HEK293 (cell line): Measurements from ENCODE around the gene PSPC1.

Source experiments
- CTCF ChIA-PET: fragments of 350-600 bp; formaldehyde crosslinking; extraction: SDS; loops from one replicate; lab custom pipeline; 2021; ENCODE audit warnings: antibody characterized with exemption; lab: Yijun Ruan, JAX
- POLR2A ChIA-PET: fragments of 300-600 bp; formaldehyde crosslinking; extraction: SDS; loops from one replicate; lab custom pipeline; 2020; ENCODE audit warnings: antibody characterized with exemption, inconsistent platforms; lab: Yijun Ruan, JAX
- H3K27ac ChIP-seq: fragments of 200-500 bp; sonication (Bioruptor generic); 2 replicates; pipeline ENCODE4 v1.5.1; 2014; ENCODE audit warnings: low read depth, low read length, control low read depth, inconsistent platforms; ENCODE audit errors: extremely low read depth
- H3K36me3 ChIP-seq, 2 experiments: fragments of 200-500 bp in 1 of 2; sonication (Bioruptor generic) in 1 of 2; 1 replicate in 1 of 2; 2 replicates in 1 of 2; pipeline ENCODE4 v1.5.1; 2014 to 2017; ENCODE audit warnings: inconsistent platforms in 2 of 2, low read length in 2 of 2; ENCODE audit not compliant: control insufficient read depth in 2 of 2, insufficient read depth in 1 of 2
- H3K4me1 ChIP-seq: fragments of 200-500 bp; sonication (Bioruptor generic); 2 replicates; pipeline ENCODE4 v1.5.1; 2014; ENCODE audit warnings: mild to moderate bottlenecking, low read length, inconsistent platforms; ENCODE audit not compliant: control insufficient read depth, insufficient read depth
- H3K4me3 ChIP-seq: 2 replicates; pipeline ENCODE4 v1.5.1; 2011; ENCODE audit warnings: low read depth, mild to moderate bottlenecking, control low read depth, low read length, moderate library complexity
- H3K9me3 ChIP-seq: fragments of 200-500 bp; sonication (Bioruptor generic); 2 replicates; pipeline ENCODE4 v1.5.1; 2014; ENCODE audit warnings: low read depth, low read length, inconsistent platforms; ENCODE audit not compliant: control insufficient read depth, insufficient read depth
- GLIS1 ChIP-seq: fragments of 450-650 bp; formaldehyde crosslinking; IDR thresholded peaks from 2 replicates; pipeline ENCODE4 v1.5.1; 2016; ENCODE audit warnings: missing biosample characterization, missing genetic modification characterization
- KLF8 ChIP-seq: fragments of 450-650 bp; formaldehyde crosslinking; IDR thresholded peaks from 2 replicates; pipeline ENCODE4 v1.5.1; 2016; ENCODE audit warnings: missing biosample characterization, missing genetic modification characterization
- SALL2 ChIP-seq: fragments of 450-650 bp; formaldehyde crosslinking; IDR thresholded peaks from 2 replicates; pipeline ENCODE4 v1.5.0; 2017; ENCODE audit warnings: missing biosample characterization, mild to moderate bottlenecking, missing genetic modification characterization, borderline replicate concordance
- SCRT2 ChIP-seq: fragments of 450-650 bp; formaldehyde crosslinking; IDR thresholded peaks from 2 replicates; pipeline ENCODE4 v1.5.1; 2016; ENCODE audit warnings: missing biosample characterization, missing genetic modification characterization
- ZBTB20 ChIP-seq: fragments of 450-650 bp; formaldehyde crosslinking; IDR thresholded peaks from 2 replicates; pipeline ENCODE4 v1.5.1; 2016; ENCODE audit warnings: missing biosample characterization, missing genetic modification characterization
- ZBTB26 ChIP-seq: fragments of 450-650 bp; formaldehyde crosslinking; optimal IDR thresholded peaks from 2 replicates; pipeline ENCODE3; 2016; ENCODE audit warnings: missing biosample characterization, mild to moderate bottlenecking, missing genetic modification characterization
- ZIC2 ChIP-seq: fragments of 450-650 bp; formaldehyde crosslinking; IDR thresholded peaks from 2 replicates; pipeline ENCODE4 v1.5.1; 2016; ENCODE audit warnings: missing biosample characterization, missing genetic modification characterization
- ZNF112 ChIP-seq: fragments of 450-650 bp; formaldehyde crosslinking; IDR thresholded peaks from 2 replicates; pipeline ENCODE4 v1.5.0; 2017; ENCODE audit warnings: missing biosample characterization, missing genetic modification characterization
- ZNF169 ChIP-seq: fragments of 450-650 bp; formaldehyde crosslinking; IDR thresholded peaks from 2 replicates; pipeline ENCODE4 v1.5.1; 2016; ENCODE audit warnings: missing biosample characterization, missing genetic modification characterization
- ZNF174 ChIP-seq: fragments of 450-650 bp; formaldehyde crosslinking; IDR thresholded peaks from 2 replicates; pipeline ENCODE4 v1.5.0; 2017; ENCODE audit warnings: missing biosample characterization, mild to moderate bottlenecking, missing genetic modification characterization
- ZNF175 ChIP-seq: fragments of 450-650 bp; formaldehyde crosslinking; IDR thresholded peaks from 2 replicates; pipeline ENCODE4 v1.5.1; 2016; ENCODE audit warnings: missing biosample characterization, missing genetic modification characterization
- ZNF184 ChIP-seq: fragments of 450-650 bp; IDR thresholded peaks from 2 replicates; pipeline ENCODE4 v1.5.1; 2018; ENCODE audit warnings: missing biosample characterization, mild to moderate bottlenecking, missing genetic modification characterization
- ZNF223 ChIP-seq: fragments of 450-650 bp; formaldehyde crosslinking; IDR thresholded peaks from 2 replicates; pipeline ENCODE4 v1.5.1; 2016; ENCODE audit warnings: missing biosample characterization, missing genetic modification characterization
- ZNF24 ChIP-seq: fragments of 450-650 bp; formaldehyde crosslinking; IDR thresholded peaks from 2 replicates; pipeline ENCODE4 v1.5.1; 2016; ENCODE audit warnings: missing biosample characterization, missing genetic modification characterization
- ZNF248 ChIP-seq: fragments of 450-650 bp; formaldehyde crosslinking; IDR thresholded peaks from 2 replicates; pipeline ENCODE4 v1.5.1; 2017; ENCODE audit warnings: missing biosample characterization, missing genetic modification characterization
- ZNF362 ChIP-seq: fragments of 450-650 bp; formaldehyde crosslinking; IDR thresholded peaks from 2 replicates; pipeline ENCODE4 v1.5.1; 2016; ENCODE audit warnings: missing biosample characterization, missing genetic modification characterization
- ZNF398 ChIP-seq: fragments of 450-650 bp; formaldehyde crosslinking; IDR thresholded peaks from 2 replicates; pipeline ENCODE4 v1.5.1; 2017; ENCODE audit warnings: missing biosample characterization, missing genetic modification characterization
- ZNF514 ChIP-seq: fragments of 450-650 bp; formaldehyde crosslinking; IDR thresholded peaks from 2 replicates; pipeline ENCODE4 v1.5.1; 2016; ENCODE audit warnings: missing biosample characterization, missing genetic modification characterization
- ZNF529 ChIP-seq: fragments of 450-650 bp; formaldehyde crosslinking; IDR thresholded peaks from 2 replicates; pipeline ENCODE4 v1.5.1; 2017; ENCODE audit warnings: missing genetic modification characterization, missing biosample characterization; ENCODE audit not compliant: insufficient replicate concordance
- ZNF654 ChIP-seq: fragments of 450-650 bp; formaldehyde crosslinking; IDR thresholded peaks from 2 replicates; pipeline ENCODE4 v1.5.1; 2016; ENCODE audit warnings: low read depth, missing biosample characterization, missing genetic modification characterization
- ZNF677 ChIP-seq: fragments of 450-650 bp; IDR thresholded peaks from 2 replicates; pipeline ENCODE4 v1.5.0; 2018; ENCODE audit warnings: missing biosample characterization, mild to moderate bottlenecking, missing genetic modification characterization, moderate library complexity
- ZNF701 ChIP-seq: fragments of 450-650 bp; formaldehyde crosslinking; IDR thresholded peaks from 2 replicates; pipeline ENCODE4 v1.5.1; 2016; ENCODE audit warnings: missing biosample characterization, missing genetic modification characterization
- ZNF76 ChIP-seq: fragments of 450-650 bp; formaldehyde crosslinking; IDR thresholded peaks from 2 replicates; pipeline ENCODE4; 2016; ENCODE audit warnings: low read depth, missing biosample characterization, missing genetic modification characterization, borderline replicate concordance
- TF ChIP-seq, protein P1 (sequence below): fragments of 450-650 bp; formaldehyde crosslinking; IDR thresholded peaks from 2 replicates; pipeline ENCODE4 v1.5.1; 2016; ENCODE audit warnings: missing biosample characterization, missing genetic modification characterization
- TF ChIP-seq, protein P2 (sequence below): fragments of 450-650 bp; formaldehyde crosslinking; IDR thresholded peaks from 2 replicates; pipeline ENCODE4 v1.5.1; 2017; ENCODE audit warnings: missing biosample characterization, missing genetic modification characterization

PSPC1 gene

GRCh38 chr13:19766591-19766990, 16.2 kb downstream of the PSPC1 start:
- TF ChIP-seq ZBTB20 (tag by site-specific recombination), result no peak
- TF ChIP-seq ZNF514 (tag by site-specific recombination), result no peak
- peak; percentile 43; the same call in 1 of the 2 replicates for TF ChIP-seq ZNF362 (tag by site-specific recombination)
- TF ChIP-seq ZNF223 (tag by site-specific recombination), result no peak
- TF ChIP-seq GLIS1 (tag by site-specific recombination), result 0 out of 2 replicates have a peak, but pooled peaks have one; percentile 29
- TF ChIP-seq ZIC2 (tag by site-specific recombination), result no peak
- TF ChIP-seq SALL2 (tag by site-specific recombination), result no peak
- POLR2A ChIA-PET, result no interaction called here
- no peak overlapping the region for H3K4me3 ChIP-seq
- peaks cover 23 to 75% of the 10 kb centered on the region in 2 experiments for H3K36me3 ChIP-seq
- no peak overlapping the region for H3K27ac ChIP-seq
- CTCF ChIA-PET, result no interaction called here
- no peaks in the 10 kb centered on the region for H3K4me1 ChIP-seq
- H3K9me3 ChIP-seq, result no peaks in the 10 kb centered on the region

DNA sequence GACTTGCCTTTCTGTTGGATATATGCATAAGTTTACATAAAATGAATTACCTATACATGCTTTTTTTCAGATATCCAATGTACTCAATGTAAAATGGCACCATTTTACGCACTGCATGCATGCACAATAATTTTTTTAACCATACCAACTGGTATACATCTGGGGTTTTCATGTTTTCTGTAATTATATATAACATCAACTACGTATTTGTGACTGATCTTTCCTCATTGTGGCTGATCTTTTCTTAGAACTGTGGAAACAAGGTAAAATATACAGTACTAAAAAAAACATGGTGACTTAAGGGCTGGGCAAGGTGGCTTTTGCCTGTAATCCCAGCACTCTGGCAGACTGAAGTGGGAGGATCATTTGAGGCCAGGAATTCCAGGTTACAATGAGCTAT, 18.5 kb downstream of the PSPC1 start:
- ChIA-PET POLR2A (no interaction called here), CTCF (no interaction called here)
- no peak overlapping the region for H3K27ac ChIP-seq
- no peaks in the 10 kb centered on the region for H3K4me1 ChIP-seq
- H3K9me3 ChIP-seq, result no peaks in the 10 kb centered on the region
- no peak overlapping the region for H3K4me3 ChIP-seq
- TF ChIP-seq ZNF175 (tag by site-specific recombination) (no peak), ZNF24 (no peak), ZBTB26 (tag by site-specific recombination) (no peak), ZNF701 (tag by site-specific recombination) (no peak), SCRT2 (no peak), ZNF112 (tag by site-specific recombination) (no peak), ZNF654 (tag by site-specific recombination) (no peak), ZNF529 (tag by site-specific recombination) (no peak), ZNF174 (tag by site-specific recombination) (no peak), ZNF184 (tag by site-specific recombination) (no peak), ZNF248 (no peak), KLF8 (tag by site-specific recombination) (no peak), ZNF76 (tag by site-specific recombination) (no peak), ZNF169 (tag by site-specific recombination) (no peak), ZNF677 (tag by site-specific recombination) (no peak), ZNF398 (tag by site-specific recombination) (no peak)
- TF ChIP-seq, protein P1, sequence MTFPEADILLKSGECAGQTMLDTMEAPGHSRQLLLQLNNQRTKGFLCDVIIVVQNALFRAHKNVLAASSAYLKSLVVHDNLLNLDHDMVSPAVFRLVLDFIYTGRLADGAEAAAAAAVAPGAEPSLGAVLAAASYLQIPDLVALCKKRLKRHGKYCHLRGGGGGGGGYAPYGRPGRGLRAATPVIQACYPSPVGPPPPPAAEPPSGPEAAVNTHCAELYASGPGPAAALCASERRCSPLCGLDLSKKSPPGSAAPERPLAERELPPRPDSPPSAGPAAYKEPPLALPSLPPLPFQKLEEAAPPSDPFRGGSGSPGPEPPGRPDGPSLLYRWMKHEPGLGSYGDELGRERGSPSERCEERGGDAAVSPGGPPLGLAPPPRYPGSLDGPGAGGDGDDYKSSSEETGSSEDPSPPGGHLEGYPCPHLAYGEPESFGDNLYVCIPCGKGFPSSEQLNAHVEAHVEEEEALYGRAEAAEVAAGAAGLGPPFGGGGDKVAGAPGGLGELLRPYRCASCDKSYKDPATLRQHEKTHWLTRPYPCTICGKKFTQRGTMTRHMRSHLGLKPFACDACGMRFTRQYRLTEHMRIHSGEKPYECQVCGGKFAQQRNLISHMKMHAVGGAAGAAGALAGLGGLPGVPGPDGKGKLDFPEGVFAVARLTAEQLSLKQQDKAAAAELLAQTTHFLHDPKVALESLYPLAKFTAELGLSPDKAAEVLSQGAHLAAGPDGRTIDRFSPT (tag by site-specific recombination), result no peak
- TF ChIP-seq, protein P2, sequence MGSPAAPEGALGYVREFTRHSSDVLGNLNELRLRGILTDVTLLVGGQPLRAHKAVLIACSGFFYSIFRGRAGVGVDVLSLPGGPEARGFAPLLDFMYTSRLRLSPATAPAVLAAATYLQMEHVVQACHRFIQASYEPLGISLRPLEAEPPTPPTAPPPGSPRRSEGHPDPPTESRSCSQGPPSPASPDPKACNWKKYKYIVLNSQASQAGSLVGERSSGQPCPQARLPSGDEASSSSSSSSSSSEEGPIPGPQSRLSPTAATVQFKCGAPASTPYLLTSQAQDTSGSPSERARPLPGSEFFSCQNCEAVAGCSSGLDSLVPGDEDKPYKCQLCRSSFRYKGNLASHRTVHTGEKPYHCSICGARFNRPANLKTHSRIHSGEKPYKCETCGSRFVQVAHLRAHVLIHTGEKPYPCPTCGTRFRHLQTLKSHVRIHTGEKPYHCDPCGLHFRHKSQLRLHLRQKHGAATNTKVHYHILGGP (tag by site-specific recombination), result no peak
- H3K36me3 ChIP-seq, result peaks cover 14 to 65% of the 10 kb centered on the region in 2 experiments
